M059J (cell line): ENCODE data around the gene CLK1. TPM values are rescaled to one million over a fixed set of nuclear protein-coding genes. Genes with fewer than 3 reads are reported as not detected.
"Not testable (repeated sequence)": the region's sequence is repeated elsewhere in the genome, so short reads cannot be mapped to it uniquely, and the experiment has no call there.

Experiments
- DNase-seq: peaks from one replicate; pipeline ENCODE4 v3.0.0-alpha.2; 2012; ENCODE audit warnings: low read depth
- total RNA-seq: library from RNA; depleted of rRNA; stranded (reverse); fragments of >200 nt; shearing (Covaris generic); gene quantifications from 2 replicates; pipeline ENCODE4 v1.2.3, GENCODE V29; 2014; rRNA removed

The CLK1 gene
- 26.8 and 40.0 TPM in 2 replicates for total RNA-seq

DNA sequence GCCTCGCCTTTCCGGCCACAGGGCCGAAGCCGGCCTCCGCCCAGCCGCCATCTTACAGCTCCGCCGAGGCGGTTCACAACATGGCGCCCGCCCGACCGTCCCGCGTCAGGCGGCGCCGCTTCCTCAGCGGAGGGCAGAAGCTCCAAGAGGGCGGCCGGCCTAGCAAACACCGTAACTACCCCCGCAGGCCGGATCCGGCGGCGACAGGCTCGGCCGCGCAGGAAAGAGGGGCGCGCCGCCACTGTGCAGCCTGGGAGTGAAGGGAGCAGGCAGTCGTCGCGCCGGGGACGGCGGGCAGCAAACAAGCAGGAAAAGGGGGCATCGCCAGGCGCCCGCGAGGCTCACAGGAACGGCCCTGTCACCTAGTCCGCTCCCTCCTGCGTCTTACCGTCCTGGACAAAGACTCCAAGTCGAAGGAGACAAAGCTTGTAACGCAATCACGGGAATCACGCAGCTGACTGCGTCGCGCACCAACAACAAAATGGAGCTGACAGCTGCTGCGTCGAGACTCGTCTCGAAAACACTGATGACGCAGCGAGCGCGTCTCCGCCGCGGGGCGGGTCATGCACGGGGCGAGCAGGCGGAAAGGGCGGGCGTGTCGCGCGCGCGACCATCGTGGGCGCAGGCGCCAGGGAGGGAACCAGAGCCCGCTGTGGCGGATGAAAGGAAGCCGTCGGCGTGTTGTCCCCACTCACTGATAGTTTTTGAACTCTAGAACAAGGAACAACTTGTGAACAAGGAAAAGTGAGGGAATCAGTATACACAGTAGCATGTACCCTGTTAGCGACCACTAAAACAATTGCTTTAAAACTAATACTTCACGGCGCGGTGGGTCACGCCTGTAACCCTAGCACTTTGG lies at the start of gene CLK1:
CLK1 (minus strand) TSS at position 483 of the 859 bp plus-strand sequence. CDS start 2,796 bp downstream, outside the sequence.
- DNase-seq: peak; percentile 88

DNA sequence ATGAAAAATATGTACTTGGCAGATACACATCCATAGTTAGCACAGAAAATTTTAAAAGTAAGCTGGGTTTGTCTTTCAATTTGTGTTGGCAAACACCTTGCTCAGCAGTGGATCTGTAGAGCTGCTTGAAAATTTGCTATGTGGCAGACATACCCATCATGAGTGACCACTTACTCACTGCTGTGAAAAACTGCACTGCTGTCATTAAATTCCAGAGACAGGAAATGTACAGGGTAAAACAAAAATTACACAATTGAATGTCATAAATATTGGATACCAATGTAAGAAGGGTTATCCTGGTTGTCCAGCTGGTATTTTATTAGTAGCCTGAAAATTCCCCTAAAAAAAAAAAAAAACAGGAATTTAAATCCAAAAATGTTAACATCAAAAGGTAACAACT lies 49.2 kb upstream of the CLK1 start:
- peak; percentile 43 for DNase-seq

DNA sequence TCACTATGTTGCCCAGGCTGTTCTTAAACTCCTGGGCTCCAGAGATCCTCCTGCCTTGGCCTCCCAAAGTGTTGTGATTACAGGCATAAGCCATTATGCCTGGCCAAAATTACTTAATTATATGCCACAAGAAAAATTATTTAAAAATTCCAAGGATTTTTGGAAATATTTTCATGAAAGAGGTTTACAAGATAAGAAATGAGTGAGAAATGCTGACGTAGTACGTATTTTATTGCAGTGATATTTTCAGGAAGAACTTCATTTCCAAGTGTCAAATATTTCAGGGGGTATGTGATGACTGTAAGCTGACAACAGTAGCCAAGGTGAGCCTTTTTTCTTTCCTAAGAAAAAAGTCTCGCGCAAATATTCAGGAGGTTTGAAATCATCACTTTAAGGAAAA lies 45.5 kb upstream of the CLK1 start:
- no peak for DNase-seq

DNA sequence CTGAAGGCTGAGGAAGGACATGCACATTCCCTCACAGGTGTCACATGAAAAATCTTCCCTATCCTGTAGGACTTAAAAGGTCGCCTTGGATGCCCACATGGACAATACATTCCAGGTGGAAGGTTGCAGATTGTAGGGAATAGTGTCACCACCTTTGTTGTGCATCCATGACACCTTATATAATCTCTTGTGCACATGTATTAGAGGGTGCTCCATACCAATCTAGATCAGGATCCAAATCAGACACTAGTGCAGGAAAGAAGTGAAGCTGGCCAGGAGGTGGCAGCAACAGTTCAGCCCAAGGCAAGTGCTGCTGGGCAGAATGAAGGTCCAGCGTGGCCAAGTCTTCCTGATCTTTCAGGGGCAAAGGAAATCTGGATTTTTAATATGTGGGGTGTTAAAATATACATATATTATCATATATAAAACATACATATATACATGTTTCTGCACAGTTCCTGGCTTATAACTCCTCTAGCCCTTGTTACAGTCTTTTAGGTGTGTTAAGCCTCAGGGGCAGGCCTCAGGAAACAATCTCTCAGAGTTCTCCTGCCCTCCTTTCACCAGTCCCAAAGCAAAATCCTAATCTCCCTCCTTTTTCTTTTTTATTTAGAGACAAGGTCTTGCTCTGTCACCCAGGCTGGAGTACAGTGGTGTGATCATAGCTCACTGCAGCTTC lies 41.3 kb upstream of the CLK1 start:
- DNase-seq: peak; percentile 67

DNA sequence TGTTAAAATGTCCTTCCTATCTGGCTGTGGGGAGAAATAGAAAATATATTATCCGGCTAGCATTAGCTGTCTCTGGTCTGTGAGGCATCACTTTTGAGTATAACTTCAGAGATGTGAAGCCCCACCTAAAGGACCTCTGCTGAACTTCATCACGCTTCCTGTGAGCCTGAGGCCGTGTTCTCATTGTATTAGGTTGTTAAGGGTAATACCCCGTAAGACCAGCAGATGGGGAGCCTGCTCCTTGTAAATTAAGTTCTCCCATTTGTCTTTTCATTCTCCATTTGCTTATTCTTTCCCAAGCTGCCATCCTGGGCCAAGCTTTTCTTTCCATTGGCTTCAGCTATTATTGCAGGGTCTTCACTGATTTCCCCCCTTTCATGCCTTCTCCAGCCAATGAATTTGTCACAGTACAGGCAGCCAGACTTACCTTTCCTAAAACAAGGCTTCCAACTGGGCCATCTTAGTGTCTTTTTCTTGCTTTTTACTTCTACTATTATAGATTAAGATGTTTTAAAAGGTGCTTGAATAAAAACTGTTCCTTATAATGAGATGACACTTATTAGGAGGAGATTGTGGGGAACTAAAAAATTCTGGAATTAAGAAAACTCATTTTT lies 37.1 kb upstream of the CLK1 start:
- peak; percentile 86 for DNase-seq

DNA sequence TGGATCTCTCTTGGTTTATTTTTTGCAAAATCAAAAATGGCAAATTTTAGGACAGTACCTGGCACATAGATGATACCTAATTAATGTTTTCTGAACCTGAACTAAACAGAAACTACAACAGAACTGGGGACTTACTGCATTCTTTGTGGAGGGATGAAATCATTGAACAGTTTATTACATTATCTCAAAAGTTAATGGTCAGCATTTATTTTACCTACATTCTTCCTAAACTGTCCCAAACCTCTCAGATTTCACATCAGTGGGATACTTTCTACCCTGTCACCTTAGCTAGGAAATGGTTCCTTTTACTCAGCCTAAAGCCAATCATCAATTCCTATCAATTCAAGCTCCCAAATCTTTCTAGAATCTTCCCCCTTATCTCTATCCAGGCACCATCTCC lies 35.0 kb upstream of the CLK1 start:
- no peak for DNase-seq

DNA sequence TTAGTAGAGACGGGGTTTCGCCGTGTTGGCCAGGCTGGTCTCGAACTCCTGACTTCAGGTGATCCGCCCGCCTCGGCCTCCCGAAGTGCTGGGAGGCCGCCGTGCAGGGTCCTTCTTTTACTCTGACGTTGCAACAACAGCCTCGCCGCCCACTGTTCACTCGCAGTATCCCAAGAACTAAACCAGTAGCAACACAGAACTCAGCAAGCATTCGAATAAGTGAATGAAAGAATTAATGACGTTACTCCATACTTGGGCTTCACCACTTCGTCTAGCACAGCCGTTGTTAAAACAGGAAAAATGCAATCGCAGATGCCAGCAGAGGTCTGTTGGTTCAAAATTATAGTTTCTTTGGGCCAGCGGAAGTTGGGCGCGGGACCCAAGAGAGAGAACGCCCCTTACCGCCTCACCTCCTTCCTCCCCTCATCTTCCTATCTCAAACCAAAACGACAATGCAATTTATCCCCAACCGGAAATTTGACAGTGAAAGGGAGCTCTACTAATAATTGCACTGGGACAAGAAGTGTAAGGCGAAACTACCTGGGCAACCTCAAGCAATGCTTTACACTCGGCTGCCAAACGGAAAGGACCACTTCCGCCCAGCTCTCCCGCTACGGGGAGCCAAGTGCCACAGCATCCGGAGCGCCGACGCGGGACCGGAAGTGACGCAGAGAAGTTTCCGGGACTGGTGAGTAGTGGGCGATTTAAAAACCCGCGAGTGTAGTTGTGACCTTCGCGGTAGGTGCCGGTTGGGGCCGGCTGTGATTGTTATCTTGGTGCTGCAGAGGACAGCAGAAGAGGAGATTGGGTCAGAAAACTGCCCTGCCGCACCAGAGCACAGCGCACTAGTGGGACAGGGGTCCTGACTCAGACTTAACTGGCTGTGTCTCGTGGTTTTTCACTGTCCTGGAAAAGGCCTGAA lies 24.5 kb upstream of the CLK1 start, which contains the start of the genes NIF3L1 and PPIL3:
NIF3L1 (plus strand) TSS at position 668 of the 922 bp plus-strand sequence. CDS start 2,573 bp downstream, outside the sequence.
PPIL3 (minus strand) TSS at position 374 of the 922 bp plus-strand sequence. CDS start 1,462 bp downstream, outside the sequence.
- peak; percentile 98 for DNase-seq

DNA sequence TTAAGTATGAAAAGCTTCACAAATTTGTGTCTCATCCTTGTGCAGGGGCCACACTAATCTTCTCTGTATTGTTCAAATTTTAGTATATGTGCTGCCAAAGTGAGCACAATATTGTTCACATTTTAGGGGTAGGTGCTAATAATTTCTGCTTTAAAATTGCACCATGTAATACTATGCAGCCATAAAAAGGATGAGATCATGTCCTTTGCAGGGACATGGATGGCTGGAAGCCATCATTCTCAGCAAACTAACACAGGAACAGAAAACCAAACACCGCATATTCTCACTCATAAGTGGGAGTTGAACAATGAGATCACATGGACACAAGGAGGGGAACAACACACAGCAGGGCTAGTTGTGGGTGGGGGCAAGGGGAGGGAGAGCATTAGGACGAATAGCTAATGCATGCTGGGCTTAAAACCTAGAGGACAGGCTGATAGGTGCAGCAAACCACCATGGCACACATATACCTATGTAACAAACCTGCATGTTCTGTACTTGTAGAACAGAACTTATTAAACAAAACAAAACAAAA lies 17.3 kb upstream of the CLK1 start:
- not testable (repeated sequence) for DNase-seq

DNA sequence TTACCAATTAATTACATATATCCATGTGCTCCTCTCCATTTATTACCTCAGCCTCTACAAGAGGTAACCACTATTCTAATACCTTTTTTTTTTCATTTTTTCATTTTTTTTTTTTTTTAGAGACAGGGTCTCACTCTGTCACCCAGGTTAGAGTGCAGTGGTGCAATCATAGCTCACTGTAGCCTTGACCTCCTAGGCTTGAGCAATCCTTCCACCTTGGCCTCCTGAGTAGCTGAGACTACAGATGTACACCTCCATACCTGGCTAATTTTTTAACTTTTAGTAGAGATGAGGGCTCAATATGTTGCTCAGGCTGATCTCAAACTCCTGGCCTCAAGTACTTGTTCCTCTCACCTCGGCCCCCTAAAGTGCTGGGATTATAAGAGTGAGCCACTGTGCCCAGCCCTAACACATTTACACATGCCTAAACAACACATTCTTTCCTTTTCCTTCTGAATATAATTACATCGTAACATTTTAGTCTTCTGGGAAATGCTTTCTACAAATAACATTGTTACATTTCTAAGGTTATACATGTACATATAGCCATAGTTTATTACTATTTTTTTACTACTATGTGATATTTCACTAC lies 13.9 kb upstream of the CLK1 start:
- DNase-seq: no peak

DNA sequence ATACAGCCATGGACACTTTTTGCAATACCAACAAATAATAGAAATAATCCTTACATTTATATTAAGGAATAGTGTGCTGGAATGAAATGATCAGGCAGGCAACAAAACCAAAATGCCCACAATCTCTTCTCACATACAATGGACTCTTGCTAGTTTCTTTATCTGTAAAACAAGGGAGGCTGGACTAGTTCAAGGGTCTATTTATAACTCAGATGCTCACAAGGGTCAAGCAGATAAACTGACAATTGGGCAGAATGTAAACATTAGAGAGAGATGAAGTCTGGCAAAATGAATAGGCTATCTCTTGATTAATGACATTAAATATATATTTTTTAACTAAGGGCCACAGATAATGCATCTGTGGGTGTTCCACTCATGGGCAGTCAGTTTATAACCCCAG lies 13.0 kb upstream of the CLK1 start:
- DNase-seq: no peak

DNA sequence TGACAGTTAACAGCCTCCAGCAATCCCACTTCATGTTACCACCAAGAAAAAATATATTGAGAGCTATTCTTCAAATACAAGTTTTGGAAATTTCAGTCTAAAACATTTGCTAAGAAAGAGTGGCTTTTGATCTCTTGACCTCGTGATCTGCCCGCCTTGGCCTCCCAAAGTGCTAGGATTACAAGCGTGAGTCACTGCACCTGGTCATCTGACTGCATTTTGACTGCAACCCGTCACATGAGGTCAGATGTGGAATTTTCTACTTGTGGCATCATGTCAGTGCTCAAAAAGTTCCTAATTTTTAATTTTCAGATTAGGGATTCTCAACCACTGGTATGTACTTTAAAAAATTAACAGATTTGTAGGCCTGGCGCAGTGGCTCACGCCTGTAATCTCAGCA lies 9.1 kb upstream of the CLK1 start:
- no peak for DNase-seq

DNA sequence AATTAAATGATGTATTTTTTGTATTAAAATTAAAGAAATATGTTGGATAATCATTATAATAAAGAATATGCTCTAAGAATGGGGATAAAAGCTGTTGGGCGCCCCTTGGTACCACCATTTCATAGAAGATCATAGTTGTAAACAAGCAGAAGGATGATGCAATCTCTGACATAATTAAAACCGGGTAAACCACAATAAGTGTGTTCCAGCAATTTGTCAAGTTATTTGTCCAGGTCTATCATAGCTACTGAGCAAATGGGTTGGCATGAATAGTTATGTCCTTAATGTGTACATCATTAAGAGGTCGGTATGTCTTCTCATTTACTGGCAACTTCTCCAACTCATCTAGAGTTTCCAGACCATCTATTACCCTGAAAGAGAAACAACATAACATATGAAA lies 6.7 kb upstream of the CLK1 start:
- DNase-seq: no peak

DNA sequence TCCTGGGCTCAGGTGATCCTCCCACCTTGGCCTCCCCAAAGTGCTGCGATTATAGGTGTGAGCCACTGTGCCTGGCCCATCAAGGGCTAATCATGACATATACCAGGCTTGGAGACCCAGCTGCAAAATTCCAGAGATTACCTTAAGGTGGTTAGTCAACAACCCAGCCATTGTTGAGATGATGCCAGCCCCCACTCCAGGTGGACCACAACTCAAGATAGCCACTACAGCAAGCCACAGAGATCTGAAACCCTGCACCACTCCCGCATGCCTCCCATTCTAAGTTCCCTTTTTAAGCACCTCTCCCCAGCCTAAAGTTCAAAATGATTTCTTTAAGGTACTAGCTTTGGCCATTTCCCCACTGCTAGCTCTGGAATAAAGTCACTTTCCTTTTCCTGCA lies 4.6 kb upstream of the CLK1 start:
- DNase-seq: no peak

DNA sequence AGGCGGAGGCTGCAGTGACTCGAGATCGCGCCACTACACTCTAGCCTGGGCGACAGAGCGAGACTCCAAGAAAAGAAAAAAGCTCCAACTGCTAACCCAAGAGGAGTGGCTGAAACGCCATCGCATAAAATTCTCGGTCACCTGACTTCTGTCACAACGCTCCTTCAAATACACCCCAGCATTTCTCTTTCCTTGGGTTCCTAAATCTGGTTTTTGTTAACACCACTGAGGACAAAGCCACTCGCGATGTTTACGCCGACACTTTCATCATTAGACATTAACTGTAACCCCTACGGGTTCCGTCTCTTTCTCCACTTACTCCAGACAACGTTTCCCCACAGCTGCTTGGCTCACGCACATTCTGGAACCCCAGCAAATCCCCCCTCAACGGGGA lies 679 bp downstream of the CLK1 start:
- peak; percentile 34 for DNase-seq

DNA sequence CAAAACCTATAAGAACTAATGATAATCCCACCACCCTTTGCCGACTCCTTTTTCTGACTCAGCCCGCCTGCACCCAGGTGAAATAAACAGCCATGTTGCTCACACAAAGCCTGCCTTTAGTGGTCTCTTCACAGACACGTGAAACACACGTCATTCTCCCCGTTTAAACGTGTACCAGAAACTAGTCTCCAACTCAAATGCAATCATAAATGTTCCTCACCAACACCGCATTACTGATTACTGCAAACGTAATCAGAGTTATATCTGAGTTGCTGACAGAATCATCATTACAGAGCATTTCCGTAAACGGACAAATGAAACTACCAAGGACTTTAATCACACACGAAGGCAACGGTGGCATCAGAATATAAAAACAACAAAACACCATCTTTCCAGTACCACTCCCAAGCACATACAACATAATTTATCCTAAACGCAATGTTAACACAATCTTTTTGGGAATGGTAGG lies 1.9 kb downstream of the CLK1 start:
- DNase-seq: peak; percentile 72

DNA sequence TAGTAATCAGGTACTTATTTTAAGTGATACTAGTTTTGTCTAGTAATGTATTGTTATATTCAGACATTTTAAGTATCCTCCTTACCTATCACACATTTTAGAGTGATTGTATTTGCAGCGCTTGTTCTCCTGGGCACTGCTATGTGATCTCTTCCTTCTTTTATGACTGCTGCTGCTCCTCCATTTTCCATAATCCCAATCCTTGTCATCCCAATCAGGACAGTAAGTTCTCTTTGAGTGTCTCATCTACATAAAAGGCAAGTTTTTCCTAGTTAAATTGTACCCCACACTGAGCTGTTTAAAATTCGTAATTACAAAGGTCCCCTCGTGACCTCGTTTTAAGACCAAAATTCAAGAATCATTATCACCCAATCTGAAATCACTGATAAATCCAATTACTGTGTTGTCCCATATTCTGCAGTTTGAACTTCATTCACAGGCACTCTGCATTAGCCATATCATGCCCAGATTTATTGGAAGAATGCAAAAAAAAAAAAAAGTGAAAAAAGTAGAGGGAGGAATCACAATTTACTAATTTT lies 2.8 kb downstream of the CLK1 start:
- DNase-seq: no peak

DNA sequence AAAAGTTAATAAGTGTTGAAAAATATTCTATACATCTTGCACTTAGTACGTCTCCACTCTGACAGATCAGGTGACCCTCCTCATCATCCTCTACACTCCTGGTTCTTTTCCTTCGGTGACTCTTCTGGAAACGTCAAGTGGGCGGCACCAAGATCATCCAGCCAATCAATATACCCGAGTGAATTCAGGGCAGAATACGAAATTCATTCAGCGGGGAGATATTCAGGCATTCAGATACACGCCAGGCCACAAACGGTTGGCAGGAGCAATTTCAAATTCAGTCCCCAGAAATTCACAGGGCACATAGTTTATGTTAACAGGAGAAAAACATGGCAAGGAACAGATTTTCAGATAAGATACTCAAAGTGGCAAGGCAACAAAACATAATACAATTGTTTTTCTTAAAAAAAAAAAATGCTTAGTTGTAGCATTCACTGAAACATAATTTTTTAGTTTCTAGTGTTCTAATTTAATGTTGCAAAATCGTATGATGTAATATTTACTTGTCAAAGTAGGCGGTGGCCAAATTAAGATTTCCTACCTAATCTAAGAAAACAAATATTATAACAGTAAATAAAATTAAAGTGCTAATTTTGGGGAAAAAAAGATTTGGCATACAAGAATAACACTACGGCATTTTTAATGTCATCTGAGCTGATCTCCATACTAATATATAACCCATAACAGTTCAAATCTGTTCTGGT lies 4.2 kb downstream of the CLK1 start:
- no peak for DNase-seq

DNA sequence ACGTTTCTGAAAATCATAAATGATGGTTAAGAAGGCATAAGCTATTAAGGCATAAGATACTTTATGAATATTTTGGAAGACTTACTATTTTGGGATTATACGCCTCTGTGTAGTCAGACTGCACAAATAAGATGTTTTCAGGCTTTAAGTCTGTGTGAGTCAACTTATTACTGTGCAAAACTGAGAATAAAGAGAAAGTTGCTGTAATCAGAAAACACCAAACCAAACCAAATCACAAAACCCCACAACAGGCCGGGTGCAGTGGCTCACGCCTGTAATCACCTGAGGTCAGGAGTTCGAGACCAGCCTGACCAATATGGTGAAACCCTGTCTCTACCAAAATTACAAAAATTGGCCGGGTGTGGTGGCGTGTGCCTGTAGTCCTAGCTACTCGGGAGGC lies 7.7 kb downstream of the CLK1 start:
- DNase-seq: no peak

DNA sequence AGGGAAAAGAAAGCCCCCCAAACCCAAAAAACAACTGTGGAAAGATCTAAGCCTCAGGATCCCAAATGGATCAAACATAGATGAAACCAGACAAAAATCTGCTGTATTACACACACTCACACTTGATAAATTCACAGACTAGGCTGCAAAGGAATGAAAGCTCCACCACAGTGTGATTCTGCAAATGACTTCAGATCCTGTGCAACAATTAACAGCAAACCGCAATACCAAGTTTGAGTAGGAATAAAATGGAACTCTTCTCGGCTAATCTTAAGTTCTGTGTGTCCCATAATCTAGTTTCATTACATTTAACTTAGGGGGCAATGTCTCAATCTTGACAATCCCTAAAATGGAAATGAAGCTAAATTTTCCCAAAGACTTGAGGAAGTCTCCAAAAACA lies 11.9 kb downstream of the CLK1 start:
- DNase-seq: no peak
